ENCODE measurements around the gene CEPT1.

CEPT1 gene

DNA sequence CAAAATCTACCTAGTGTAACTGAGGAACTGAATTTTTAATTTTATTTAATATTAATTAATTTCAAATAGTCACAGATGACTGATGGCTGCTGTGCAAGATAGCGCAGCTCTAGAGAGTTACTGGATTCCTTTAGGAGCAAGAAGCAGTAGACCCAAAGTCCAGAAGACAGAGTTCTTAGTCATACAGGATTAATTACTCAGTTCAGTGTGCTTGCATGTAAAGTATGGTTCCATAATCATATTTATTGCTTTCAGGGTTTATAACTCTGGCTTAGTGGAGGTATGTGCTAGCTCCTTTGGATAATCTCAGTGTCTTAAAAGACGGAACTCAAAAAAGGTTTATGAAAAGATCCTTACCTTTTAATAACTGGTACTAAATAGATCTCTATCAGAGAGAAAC lies 17.4 kb downstream of the CEPT1 start:
- Histone ChIP-seq H3K9me2 (replicated peaks; ENCODE audit: control insufficient read depth, low read length) (no peaks in the 10 kb centered on the region), H3K36me3 (ENCODE audit: control insufficient read depth, low read length) (peaks cover 85% of the 10 kb centered on the region), H4K20me1 (ENCODE audit: control insufficient read depth, insufficient read depth, low read depth, low read length) (no peaks in the 10 kb centered on the region), H3K27me3 (ENCODE audit: control insufficient read depth, low read length) (no peaks in the 10 kb centered on the region), H3K4me1 (ENCODE audit: control insufficient read depth, low read length) (peaks cover 12% of the 10 kb centered on the region), H3K27ac (ENCODE audit: low read depth, low read length) (no peak overlapping the region), H3K79me2 (ENCODE audit: control insufficient read depth, low read length) (peaks cover 73% of the 10 kb centered on the region), H3K9me3 (ENCODE audit: control insufficient read depth, insufficient read depth, low read length) (no peaks in the 10 kb centered on the region), H3K4me2 (ENCODE audit: low read length) (no peak overlapping the region), H3F3A (ENCODE audit: control insufficient read depth, insufficient read depth) (no peaks in the 10 kb centered on the region), H3K4me3 (ENCODE audit: low read length) (no peak overlapping the region)
- TF ChIP-seq EZH2phosphoT487 (IDR thresholded peaks at IDR 0.05; ENCODE audit: borderline replicate concordance, low read length), result no peak
- TF ChIP-seq, protein P1, sequence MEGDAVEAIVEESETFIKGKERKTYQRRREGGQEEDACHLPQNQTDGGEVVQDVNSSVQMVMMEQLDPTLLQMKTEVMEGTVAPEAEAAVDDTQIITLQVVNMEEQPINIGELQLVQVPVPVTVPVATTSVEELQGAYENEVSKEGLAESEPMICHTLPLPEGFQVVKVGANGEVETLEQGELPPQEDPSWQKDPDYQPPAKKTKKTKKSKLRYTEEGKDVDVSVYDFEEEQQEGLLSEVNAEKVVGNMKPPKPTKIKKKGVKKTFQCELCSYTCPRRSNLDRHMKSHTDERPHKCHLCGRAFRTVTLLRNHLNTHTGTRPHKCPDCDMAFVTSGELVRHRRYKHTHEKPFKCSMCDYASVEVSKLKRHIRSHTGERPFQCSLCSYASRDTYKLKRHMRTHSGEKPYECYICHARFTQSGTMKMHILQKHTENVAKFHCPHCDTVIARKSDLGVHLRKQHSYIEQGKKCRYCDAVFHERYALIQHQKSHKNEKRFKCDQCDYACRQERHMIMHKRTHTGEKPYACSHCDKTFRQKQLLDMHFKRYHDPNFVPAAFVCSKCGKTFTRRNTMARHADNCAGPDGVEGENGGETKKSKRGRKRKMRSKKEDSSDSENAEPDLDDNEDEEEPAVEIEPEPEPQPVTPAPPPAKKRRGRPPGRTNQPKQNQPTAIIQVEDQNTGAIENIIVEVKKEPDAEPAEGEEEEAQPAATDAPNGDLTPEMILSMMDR (IDR thresholded peaks at IDR 0.05; ENCODE audit: low read depth, low read length, poor library complexity, severe bottlenecking), result no peak

DNA sequence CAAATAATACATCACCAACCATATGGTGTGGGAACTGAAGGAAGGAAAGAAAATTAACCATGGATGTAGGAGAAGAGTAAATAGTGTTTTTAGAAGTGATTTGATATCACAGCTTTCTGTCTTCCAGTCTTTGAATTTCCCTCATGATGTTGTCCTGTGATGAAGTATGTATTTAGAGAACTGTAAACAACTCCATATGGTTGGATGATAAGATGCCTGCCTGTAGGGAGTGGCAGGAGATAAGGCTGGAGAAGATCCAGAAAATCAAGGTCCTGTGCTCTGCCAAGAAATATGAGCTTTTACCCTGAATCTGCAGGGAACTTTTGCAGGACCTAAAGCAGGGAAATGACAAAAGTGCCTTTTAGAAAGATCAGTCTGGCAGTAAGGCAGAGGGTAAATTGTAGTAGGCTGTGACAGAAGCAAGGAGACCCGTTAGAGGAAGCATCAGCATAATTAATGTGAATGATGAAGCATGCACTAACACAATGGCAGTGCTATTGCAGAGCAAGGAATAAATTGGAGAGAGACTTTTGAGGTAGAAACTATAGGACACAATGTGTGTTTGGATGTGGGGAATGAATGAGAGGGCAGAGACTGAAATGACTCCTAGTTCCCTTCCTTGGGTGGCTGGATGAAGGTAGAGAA lies 21.9 kb downstream of the CEPT1 start:
- Histone ChIP-seq H3K27ac (ENCODE audit: low read depth, low read length) (no peak overlapping the region), H3K9me3 (ENCODE audit: control insufficient read depth, insufficient read depth, low read length) (no peaks in the 10 kb centered on the region), H3F3A (ENCODE audit: control insufficient read depth, insufficient read depth) (peaks cover 8% of the 10 kb centered on the region; the same call in 1 of the 2 replicates), H3K79me2 (ENCODE audit: control insufficient read depth, low read length) (peaks cover 33% of the 10 kb centered on the region), H3K9me2 (replicated peaks; ENCODE audit: control insufficient read depth, low read length) (no peaks in the 10 kb centered on the region), H3K4me3 (ENCODE audit: low read length) (no peak overlapping the region), H3K36me3 (ENCODE audit: control insufficient read depth, low read length) (peaks cover 72% of the 10 kb centered on the region), H3K27me3 (ENCODE audit: control insufficient read depth, low read length) (no peaks in the 10 kb centered on the region), H3K4me2 (ENCODE audit: low read length) (no peak overlapping the region), H4K20me1 (ENCODE audit: control insufficient read depth, insufficient read depth, low read depth, low read length) (no peaks in the 10 kb centered on the region), H3K4me1 (ENCODE audit: control insufficient read depth, low read length) (no peaks in the 10 kb centered on the region)
- TF ChIP-seq, protein P1 (IDR thresholded peaks at IDR 0.05; ENCODE audit: low read depth, low read length, poor library complexity, severe bottlenecking), result no peak
- no peak for TF ChIP-seq EZH2phosphoT487 (IDR thresholded peaks at IDR 0.05; ENCODE audit: borderline replicate concordance, low read length)

DNA sequence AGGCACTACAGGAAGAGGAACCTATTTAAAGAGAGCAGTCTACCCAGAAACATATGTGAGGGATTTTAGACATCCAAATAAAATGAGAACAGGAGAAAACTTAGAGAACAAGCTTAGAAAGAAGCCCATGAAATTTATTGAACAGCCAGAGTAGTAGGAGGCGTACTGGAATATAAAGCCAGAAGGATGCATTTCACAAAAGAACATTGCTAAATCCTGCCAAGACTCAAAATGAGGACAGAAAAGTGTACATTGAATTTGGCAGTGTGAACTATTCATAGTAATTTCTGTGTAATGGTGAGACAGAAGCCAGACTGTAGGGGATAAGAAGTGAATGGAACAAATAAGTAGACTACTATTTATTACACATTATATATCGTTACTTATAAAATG lies 22.5 kb downstream of the CEPT1 start:
- Histone ChIP-seq H3K36me3 (ENCODE audit: control insufficient read depth, low read length) (peaks cover 73% of the 10 kb centered on the region), H3K27me3 (ENCODE audit: control insufficient read depth, low read length) (no peaks in the 10 kb centered on the region), H3K9me3 (ENCODE audit: control insufficient read depth, insufficient read depth, low read length) (no peaks in the 10 kb centered on the region), H4K20me1 (ENCODE audit: control insufficient read depth, insufficient read depth, low read depth, low read length) (no peaks in the 10 kb centered on the region), H3K4me1 (ENCODE audit: control insufficient read depth, low read length) (no peaks in the 10 kb centered on the region), H3K4me3 (ENCODE audit: low read length) (no peak overlapping the region), H3K4me2 (ENCODE audit: low read length) (no peak overlapping the region), H3K27ac (ENCODE audit: low read depth, low read length) (no peak overlapping the region), H3K79me2 (ENCODE audit: control insufficient read depth, low read length) (peaks cover 28% of the 10 kb centered on the region), H3F3A (ENCODE audit: control insufficient read depth, insufficient read depth) (peaks cover 12% of the 10 kb centered on the region; the same call in 1 of the 2 replicates), H3K9me2 (replicated peaks; ENCODE audit: control insufficient read depth, low read length) (no peaks in the 10 kb centered on the region)
- TF ChIP-seq, protein P1 (IDR thresholded peaks at IDR 0.05; ENCODE audit: low read depth, low read length, poor library complexity, severe bottlenecking), result no peak
- no peak for TF ChIP-seq EZH2phosphoT487 (IDR thresholded peaks at IDR 0.05; ENCODE audit: borderline replicate concordance, low read length)
